ENCODE measurements around the gene ZNF70. TPM values are rescaled to one million over a fixed set of nuclear protein-coding genes. Genes with fewer than 3 reads are reported as not detected.

ZNF70 gene
- total RNA-seq (10 to 100 TPM in 1 of 2 donors, 1 to 10 TPM in 1; 5.8 to 11.2 TPM), polyA plus RNA-seq (ENCODE audit: insufficient read length in 2 of 2) (1 to 10 TPM; 4.3 to 9.5 TPM)
- long read RNA-seq, donor 1, result 0 reads
- long read RNA-seq, donor 2, result 0 reads
- long read RNA-seq, donor 3, result 0 reads
- long read RNA-seq, donor 4, partial matches to known transcripts, result 300 of 353 reads
- long read RNA-seq, donor 4, other reads (novel, unspliced or antisense), result 53 of 353 reads

DNA sequence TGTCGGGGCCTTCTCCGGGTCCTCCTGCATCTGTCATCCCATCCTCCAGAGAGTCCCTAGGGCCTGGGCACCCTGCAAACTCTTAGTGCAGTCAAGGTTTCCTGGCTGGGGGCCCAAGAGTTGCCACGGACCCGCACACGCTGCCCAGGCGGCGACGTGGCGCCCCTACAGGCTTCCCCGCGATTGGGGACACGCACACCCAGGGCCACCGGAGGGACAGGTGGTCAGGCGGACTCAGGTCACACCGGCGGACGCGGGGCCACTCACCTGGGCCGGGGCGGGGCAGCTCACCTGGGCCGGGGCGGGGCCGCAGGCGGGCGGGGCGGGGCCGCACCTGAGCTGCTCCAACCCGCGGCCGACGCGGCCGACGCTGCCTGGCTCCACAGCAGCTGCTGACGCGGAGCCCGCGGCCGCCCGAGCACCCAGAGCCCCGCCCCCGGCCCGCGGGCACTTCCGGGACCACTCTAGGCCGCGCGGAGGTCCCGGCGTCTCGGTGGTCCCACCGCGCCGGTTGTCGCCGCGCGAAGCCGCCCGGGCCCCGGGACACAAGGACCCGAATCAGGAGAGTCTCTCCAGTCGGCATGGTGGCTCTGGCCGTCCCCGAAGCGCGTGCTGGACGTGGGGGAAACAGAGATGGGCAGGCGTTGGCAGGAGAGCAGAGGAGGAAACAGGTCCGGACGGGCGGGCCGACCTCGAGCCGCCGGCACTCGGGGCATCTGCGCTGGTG lies at the start of gene ZNF70:
Gene ZNF70 (minus strand): TSS at position 399 of the 727 bp plus-strand sequence. CDS start 5,972 bp downstream, outside the sequence.
- peaks cover 17% of the 10 kb centered on the region for H3K4me1 ChIP-seq (ENCODE audit: control insufficient read depth, insufficient read depth, low read length)
- under 1% methylated on average over 78 of the region's 78 CpGs for WGBS (ENCODE audit: insufficient coverage)
- DNase-seq (ENCODE audit: low read depth in 4 of 6, low spot score in 6 of 6), result peak in 5 of 6 donors; percentile 71 to 95 (median 82)

DNA sequence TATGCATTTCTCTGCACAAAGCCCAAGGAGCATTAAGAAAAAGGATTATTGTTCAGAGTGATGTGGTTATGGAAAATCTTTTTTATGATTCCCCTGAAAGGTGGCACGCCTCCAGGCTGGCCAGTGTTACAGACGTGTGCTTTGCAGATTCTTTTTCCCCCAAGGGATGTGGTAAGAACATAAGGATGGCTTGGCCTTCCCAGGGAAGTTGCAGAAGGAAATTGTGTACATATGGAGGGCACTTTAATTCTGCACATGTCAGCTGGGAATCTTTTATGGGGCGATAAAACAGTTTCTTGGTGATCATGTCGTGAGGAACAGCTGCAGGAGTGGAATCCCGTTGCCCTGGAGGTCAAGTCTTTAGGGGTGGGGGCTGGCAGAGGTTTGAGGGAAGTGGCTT lies 45.5 kb upstream of the ZNF70 start:
- H3K36me3 ChIP-seq (ENCODE audit: control insufficient read depth, insufficient read depth, low read length), result peaks cover 90% of the 10 kb centered on the region

More for the DNA sequence above, at the start of gene ZNF70:
- no peaks in the 10 kb centered on the region for H3K36me3 ChIP-seq (ENCODE audit: control insufficient read depth, insufficient read depth, low read length)
- no peaks in the 10 kb centered on the region for H3K27me3 ChIP-seq (ENCODE audit: control insufficient read depth, insufficient read depth, low read length)
- H3K27ac ChIP-seq (ENCODE audit: low read depth, low read length), result peak within 1 kb of the TSS; percentile 91
- peak within 1 kb of the TSS; percentile 78 for H3K4me3 ChIP-seq (ENCODE audit: low read depth, low read length)
- no peaks in the 10 kb centered on the region for H3K9me3 ChIP-seq (ENCODE audit: control insufficient read depth, insufficient read depth, low read length)

DNA sequence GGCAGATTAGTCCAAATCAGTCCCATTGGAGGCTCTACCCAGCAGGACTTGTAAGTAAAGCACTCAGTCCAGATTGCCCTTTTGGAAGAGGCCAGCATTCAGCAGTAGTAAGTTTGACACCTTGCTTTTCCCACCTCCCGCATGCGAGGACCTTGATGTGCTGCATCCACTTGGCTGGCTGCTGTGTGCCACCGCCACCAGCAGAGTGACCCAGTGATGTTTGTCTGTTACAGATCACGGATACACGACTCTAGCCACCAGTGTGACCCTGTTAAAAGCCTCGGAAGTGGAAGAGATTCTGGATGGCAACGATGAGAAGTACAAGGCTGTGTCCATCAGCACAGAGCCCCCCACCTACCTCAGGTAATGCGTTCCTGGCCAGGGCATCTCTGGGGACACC lies 42.4 kb upstream of the ZNF70 start:
- Histone ChIP-seq H3K9me3 (ENCODE audit: control insufficient read depth, insufficient read depth, low read length) (no peaks in the 10 kb centered on the region), H3K27me3 (ENCODE audit: control insufficient read depth, insufficient read depth, low read length) (no peaks in the 10 kb centered on the region), H3K36me3 (ENCODE audit: control insufficient read depth, insufficient read depth, low read length) (peaks cover 67% of the 10 kb centered on the region), H3K27ac (ENCODE audit: low read depth, low read length) (no peak overlapping the region), H3K4me1 (ENCODE audit: control insufficient read depth, insufficient read depth, low read length) (peaks cover 24% of the 10 kb centered on the region), H3K4me3 (ENCODE audit: low read depth, low read length) (no peak overlapping the region)
- 87% methylated on average over 7 of the region's 8 CpGs for WGBS (ENCODE audit: insufficient coverage)
- DNase-seq (ENCODE audit: low read depth in 4 of 6, low spot score in 6 of 6), result no peak

More for the DNA sequence above, 45.5 kb upstream of the ZNF70 start:
- peak in 1 of 6 donors; percentile 12 for DNase-seq (ENCODE audit: low read depth in 4 of 6, low spot score in 6 of 6)
- Histone ChIP-seq H3K4me3 (ENCODE audit: low read depth, low read length) (no peak overlapping the region), H3K27me3 (ENCODE audit: control insufficient read depth, insufficient read depth, low read length) (no peaks in the 10 kb centered on the region), H3K4me1 (ENCODE audit: control insufficient read depth, insufficient read depth, low read length) (peaks cover 1% of the 10 kb centered on the region), H3K9me3 (ENCODE audit: control insufficient read depth, insufficient read depth, low read length) (no peaks in the 10 kb centered on the region), H3K27ac (ENCODE audit: low read depth, low read length) (no peak overlapping the region)
- WGBS (ENCODE audit: insufficient coverage), result 59% methylated on average over 5 of the region's 5 CpGs

DNA sequence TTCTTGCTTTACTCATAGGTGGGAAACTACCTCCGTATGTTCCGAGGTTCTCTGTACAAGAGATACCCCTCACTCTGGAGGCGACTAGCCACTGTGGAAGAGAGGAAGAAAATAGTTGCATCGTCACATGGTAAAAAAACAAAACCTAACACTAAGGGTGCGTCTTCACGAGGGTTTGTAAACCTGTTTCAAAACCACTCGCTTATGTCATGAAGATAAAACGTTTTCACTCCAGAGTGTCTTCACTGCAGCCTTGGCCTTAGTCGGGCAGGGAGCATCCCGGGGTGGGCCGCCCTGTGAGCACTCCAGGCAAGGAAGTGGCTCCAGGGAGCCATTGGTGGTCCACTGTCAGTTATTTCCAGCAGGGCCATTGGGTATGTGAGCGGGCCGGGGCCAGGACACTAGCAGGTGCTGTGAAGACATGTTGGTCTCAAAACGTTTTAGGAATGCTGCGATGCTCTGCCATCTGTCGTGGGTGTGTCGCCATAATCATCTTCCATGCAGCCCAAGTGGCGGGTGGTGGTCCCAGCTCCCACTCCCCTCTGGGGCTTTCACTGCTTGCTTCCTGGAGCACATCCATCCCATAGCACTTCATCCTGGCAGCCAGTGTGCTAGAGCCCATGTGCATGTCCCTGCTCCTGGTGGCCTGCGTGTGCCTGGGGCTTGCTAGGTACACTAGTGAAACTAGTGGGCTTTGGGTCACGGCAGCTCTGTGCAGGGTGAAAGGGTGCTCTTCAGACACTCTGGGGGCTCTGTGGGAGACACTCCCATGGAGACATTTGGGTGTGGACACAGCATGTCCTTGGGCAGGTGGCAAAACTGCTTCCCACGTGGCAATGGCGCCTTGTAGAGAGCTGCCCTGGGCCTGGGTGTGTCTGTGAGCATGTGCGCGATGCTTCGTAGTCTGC lies 41.1 kb upstream of the ZNF70 start:
- DNase-seq (ENCODE audit: low read depth in 4 of 6, low spot score in 6 of 6), result peak in 1 of 6 donors; percentile 0
- no peak overlapping the region for H3K4me3 ChIP-seq (ENCODE audit: low read depth, low read length)
- no peaks in the 10 kb centered on the region for H3K27me3 ChIP-seq (ENCODE audit: control insufficient read depth, insufficient read depth, low read length)
- whole genome bisulfite sequencing (ENCODE audit: insufficient coverage), result 80% methylated on average over 18 of the region's 25 CpGs
- H3K36me3 ChIP-seq (ENCODE audit: control insufficient read depth, insufficient read depth, low read length), result peaks cover 55% of the 10 kb centered on the region
- H3K9me3 ChIP-seq (ENCODE audit: control insufficient read depth, insufficient read depth, low read length), result no peaks in the 10 kb centered on the region
- H3K27ac ChIP-seq (ENCODE audit: low read depth, low read length), result peak overlapping the region; percentile 67
- H3K4me1 ChIP-seq (ENCODE audit: control insufficient read depth, insufficient read depth, low read length), result peaks cover 29% of the 10 kb centered on the region

DNA sequence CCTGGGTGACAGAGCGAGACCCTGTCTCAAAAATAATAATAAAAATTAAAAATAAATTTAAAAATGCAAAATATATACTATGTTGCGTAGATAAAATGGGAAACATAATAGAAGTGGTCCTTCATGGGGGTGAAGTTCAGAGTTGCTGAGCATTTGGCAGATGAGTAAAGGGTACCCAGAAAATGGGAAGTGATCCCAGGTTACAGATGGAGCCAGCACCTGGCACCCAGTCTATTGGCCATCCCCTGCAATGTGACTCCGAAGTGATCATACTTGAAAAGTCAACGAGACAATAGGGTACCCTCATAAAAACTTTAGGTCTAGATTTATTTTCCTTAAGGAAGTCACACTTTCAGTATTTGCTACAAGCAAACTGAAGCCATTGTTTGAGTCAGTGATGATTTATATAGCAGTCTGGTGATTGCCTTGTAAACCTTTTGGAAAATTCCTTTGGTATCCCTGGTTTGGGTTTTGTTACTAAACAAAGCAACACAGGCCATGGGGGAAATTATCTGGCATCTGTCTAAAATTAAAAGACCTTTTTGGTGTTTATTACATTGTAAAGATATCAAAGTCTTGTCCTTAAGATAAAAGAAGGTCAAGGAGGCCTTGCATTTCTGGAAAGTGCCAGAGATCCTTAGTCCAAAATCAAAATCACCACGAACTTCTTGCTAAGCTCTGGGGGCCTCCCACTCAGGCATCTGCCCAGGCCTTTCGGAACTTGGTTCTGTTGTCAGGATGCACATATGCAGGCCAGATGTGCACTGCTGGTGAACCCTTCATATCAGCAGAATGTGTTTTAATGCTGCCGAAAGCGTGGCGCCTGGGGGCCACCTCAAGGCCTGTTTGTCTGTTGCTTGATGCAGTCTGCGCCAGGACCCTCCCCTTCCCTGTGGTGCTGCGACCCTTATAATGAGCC lies 40.2 kb upstream of the ZNF70 start:
- peak overlapping the region; percentile 67 for H3K27ac ChIP-seq (ENCODE audit: low read depth, low read length)
- no peaks in the 10 kb centered on the region for H3K9me3 ChIP-seq (ENCODE audit: control insufficient read depth, insufficient read depth, low read length)
- DNase-seq (ENCODE audit: low read depth in 4 of 6, low spot score in 6 of 6), result peak in 1 of 6 donors; percentile 52
- peaks cover 36% of the 10 kb centered on the region for H3K4me1 ChIP-seq (ENCODE audit: control insufficient read depth, insufficient read depth, low read length)
- no peaks in the 10 kb centered on the region for H3K27me3 ChIP-seq (ENCODE audit: control insufficient read depth, insufficient read depth, low read length)
- no peak overlapping the region for H3K4me3 ChIP-seq (ENCODE audit: low read depth, low read length)
- WGBS (ENCODE audit: insufficient coverage), result 70% methylated on average over 8 of the region's 11 CpGs
- H3K36me3 ChIP-seq (ENCODE audit: control insufficient read depth, insufficient read depth, low read length), result peaks cover 48% of the 10 kb centered on the region

DNA sequence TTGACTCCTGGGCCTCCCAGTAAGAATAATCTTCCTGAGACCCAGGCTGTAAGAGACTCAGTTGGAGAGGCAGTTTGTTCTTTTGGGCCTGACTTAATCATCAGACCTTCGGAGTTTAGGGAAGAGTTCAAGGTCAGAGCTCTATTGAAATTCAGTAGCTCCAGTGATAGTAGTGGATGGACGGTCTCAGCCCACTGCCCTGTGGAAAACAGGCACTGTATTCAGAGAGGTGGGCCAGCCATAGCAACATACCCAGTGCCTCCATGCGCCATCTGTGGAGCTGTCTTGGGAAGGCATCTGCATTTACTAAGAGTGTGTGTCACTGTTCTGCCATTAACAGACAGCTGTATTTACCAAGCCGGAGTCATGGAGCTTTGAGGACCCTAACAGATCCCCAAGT lies 38.7 kb upstream of the ZNF70 start:
- peak overlapping the region; percentile 11 for H3K27ac ChIP-seq (ENCODE audit: low read depth, low read length)
- no peaks in the 10 kb centered on the region for H3K9me3 ChIP-seq (ENCODE audit: control insufficient read depth, insufficient read depth, low read length)
- H3K36me3 ChIP-seq (ENCODE audit: control insufficient read depth, insufficient read depth, low read length), result peaks cover 35% of the 10 kb centered on the region
- WGBS (ENCODE audit: insufficient coverage), result 67% methylated on average over 2 of the region's 4 CpGs
- no peak overlapping the region for H3K4me3 ChIP-seq (ENCODE audit: low read depth, low read length)
- no peaks in the 10 kb centered on the region for H3K27me3 ChIP-seq (ENCODE audit: control insufficient read depth, insufficient read depth, low read length)
- peak in 2 of 6 donors; percentile 44 to 46 for DNase-seq (ENCODE audit: low read depth in 4 of 6, low spot score in 6 of 6)
- peaks cover 41% of the 10 kb centered on the region for H3K4me1 ChIP-seq (ENCODE audit: control insufficient read depth, insufficient read depth, low read length)

DNA sequence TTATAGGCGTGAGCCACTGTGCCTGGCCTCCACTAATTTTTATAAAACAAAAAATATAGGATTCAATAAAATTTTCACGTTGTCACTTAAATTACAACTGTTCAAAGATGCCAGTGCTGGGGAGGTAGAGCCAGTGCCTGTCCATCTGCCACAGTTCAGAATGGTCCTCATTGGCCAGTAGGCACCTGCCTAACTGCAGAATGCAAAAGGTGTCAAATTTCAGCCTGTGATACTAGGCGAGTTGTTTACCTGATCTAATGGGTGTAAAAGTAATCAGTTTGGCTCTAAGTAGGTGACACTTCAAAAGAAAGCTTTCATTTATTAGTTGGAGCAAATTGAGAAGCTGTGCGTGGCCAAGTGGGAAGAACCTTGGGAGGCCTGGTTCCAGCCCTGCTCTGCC lies 38.2 kb upstream of the ZNF70 start:
- peaks cover 30% of the 10 kb centered on the region for H3K36me3 ChIP-seq (ENCODE audit: control insufficient read depth, insufficient read depth, low read length)
- H3K27ac ChIP-seq (ENCODE audit: low read depth, low read length), result peak overlapping the region; percentile 11
- H3K27me3 ChIP-seq (ENCODE audit: control insufficient read depth, insufficient read depth, low read length), result no peaks in the 10 kb centered on the region
- 77% methylated on average over 2 of the region's 4 CpGs for WGBS (ENCODE audit: insufficient coverage)
- H3K9me3 ChIP-seq (ENCODE audit: control insufficient read depth, insufficient read depth, low read length), result no peaks in the 10 kb centered on the region
- H3K4me3 ChIP-seq (ENCODE audit: low read depth, low read length), result no peak overlapping the region
- no peak for DNase-seq (ENCODE audit: low read depth in 4 of 6, low spot score in 6 of 6)
- peaks cover 41% of the 10 kb centered on the region for H3K4me1 ChIP-seq (ENCODE audit: control insufficient read depth, insufficient read depth, low read length)

DNA sequence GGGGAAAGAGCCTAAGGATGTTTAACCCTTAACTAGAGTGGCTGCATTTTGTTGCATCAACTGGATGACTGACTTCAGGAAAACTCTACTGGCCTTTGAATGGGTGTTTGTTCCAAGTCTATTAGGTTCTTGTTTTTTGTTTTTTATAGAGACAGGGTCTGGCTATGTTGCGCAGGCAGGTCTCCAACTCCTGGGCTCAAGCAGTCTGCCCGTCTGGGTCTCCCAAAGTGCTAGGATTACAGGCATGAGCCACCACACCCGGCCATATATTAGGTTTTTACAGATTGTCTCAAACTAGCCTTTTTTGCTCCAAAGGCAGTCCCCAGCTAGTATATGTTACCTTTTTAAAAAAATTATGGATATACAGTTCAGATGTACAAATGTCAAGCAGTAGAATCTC lies 37.0 kb upstream of the ZNF70 start:
- no peaks in the 10 kb centered on the region for H3K27me3 ChIP-seq (ENCODE audit: control insufficient read depth, insufficient read depth, low read length)
- peak overlapping the region; percentile 80 for H3K4me3 ChIP-seq (ENCODE audit: low read depth, low read length)
- peaks cover 28% of the 10 kb centered on the region for H3K36me3 ChIP-seq (ENCODE audit: control insufficient read depth, insufficient read depth, low read length)
- H3K9me3 ChIP-seq (ENCODE audit: control insufficient read depth, insufficient read depth, low read length), result no peaks in the 10 kb centered on the region
- no peak for DNase-seq (ENCODE audit: low read depth in 4 of 6, low spot score in 6 of 6)
- WGBS (ENCODE audit: insufficient coverage), result 32% methylated on average over 3 of the region's 3 CpGs
- no peak overlapping the region for H3K27ac ChIP-seq (ENCODE audit: low read depth, low read length)
- peaks cover 41% of the 10 kb centered on the region for H3K4me1 ChIP-seq (ENCODE audit: control insufficient read depth, insufficient read depth, low read length)

DNA sequence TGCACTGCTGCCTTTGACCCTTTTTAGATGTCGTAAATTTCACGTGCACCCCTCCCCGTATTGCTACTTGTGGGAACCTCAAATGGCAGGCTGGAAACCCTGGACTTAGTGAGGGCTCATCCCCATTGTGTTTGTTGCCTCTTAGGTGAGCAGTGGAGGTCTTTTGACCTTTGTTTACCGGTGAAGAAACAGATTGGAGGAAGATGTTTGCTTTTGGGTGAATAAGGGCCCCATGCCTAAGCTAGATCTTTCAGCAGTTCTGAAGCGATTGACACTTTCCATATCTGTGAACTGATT lies 36.6 kb upstream of the ZNF70 start:
- WGBS (ENCODE audit: insufficient coverage), result 4% methylated on average over 5 of the region's 5 CpGs
- H3K4me3 ChIP-seq (ENCODE audit: low read depth, low read length), result peak overlapping the region; percentile 80
- H3K9me3 ChIP-seq (ENCODE audit: control insufficient read depth, insufficient read depth, low read length), result no peaks in the 10 kb centered on the region
- peaks cover 41% of the 10 kb centered on the region for H3K4me1 ChIP-seq (ENCODE audit: control insufficient read depth, insufficient read depth, low read length)
- no peak for DNase-seq (ENCODE audit: low read depth in 4 of 6, low spot score in 6 of 6)
- peaks cover 24% of the 10 kb centered on the region for H3K36me3 ChIP-seq (ENCODE audit: control insufficient read depth, insufficient read depth, low read length)
- no peaks in the 10 kb centered on the region for H3K27me3 ChIP-seq (ENCODE audit: control insufficient read depth, insufficient read depth, low read length)
- peak overlapping the region; percentile 75 for H3K27ac ChIP-seq (ENCODE audit: low read depth, low read length)

All from spinal cord (tissue), 10 donors.